Stomach smooth muscle (tissue), 2 donors: Measurements from ENCODE around the gene ACTRT2.

Experiments
- H3K27ac ChIP-seq: one replicate; pipeline ENCODE4 v1.7.0; 2013; ENCODE audit warnings: mild to moderate bottlenecking, low read length, inconsistent platforms
- H3K27me3 ChIP-seq, 2 donors: one replicate each; pipeline ENCODE4 v1.7.0; 2013; ENCODE audit warnings: low read length in 2 of 2; ENCODE audit not compliant: insufficient read depth in 2 of 2, control insufficient read depth in 1 of 2
- H3K36me3 ChIP-seq, 2 donors: one replicate each; pipeline ENCODE4 v1.7.0; 2013; ENCODE audit warnings: low read length in 2 of 2; ENCODE audit not compliant: control insufficient read depth in 2 of 2, insufficient read depth in 2 of 2
- H3K4me1 ChIP-seq: one replicate; pipeline ENCODE4 v1.7.0; 2013; ENCODE audit warnings: low read length; ENCODE audit not compliant: control insufficient read depth, insufficient read depth
- H3K4me3 ChIP-seq, 2 donors: one replicate each; pipeline ENCODE4 v1.7.0; 2013; ENCODE audit warnings: low read length in 2 of 2
- H3K9ac ChIP-seq, 2 donors: one replicate each; pipeline ENCODE4 v1.7.0; 2013; ENCODE audit warnings: low read length in 2 of 2, mild to moderate bottlenecking in 1 of 2
- H3K9me3 ChIP-seq, 2 donors: one replicate each; pipeline ENCODE4 v1.7.0; 2013; ENCODE audit warnings: low read length in 2 of 2; ENCODE audit not compliant: control insufficient read depth in 2 of 2
- donor health status: healthy.
- donor health status: Pancreatic carcinoma.

ACTRT2 gene

GRCh38 chr1:3034728-3035562 lies 13.7 kb downstream of the ACTRT2 start:
- H3K9me3 ChIP-seq = no peaks in the 10 kb centered on the region
- no peak overlapping the region for H3K9ac ChIP-seq
- H3K27ac ChIP-seq = no peak overlapping the region
- H3K4me1 ChIP-seq = peaks cover 2% of the 10 kb centered on the region
- no peaks in the 10 kb centered on the region for H3K36me3 ChIP-seq
- H3K4me3 ChIP-seq = no peak overlapping the region
- H3K27me3 ChIP-seq = peaks cover 27 to 29% of the 10 kb centered on the region in 2 donors

- H3K9ac ChIP-seq = no peak overlapping the region
- H3K4me1 ChIP-seq = peaks cover 2% of the 10 kb centered on the region
- no peaks in the 10 kb centered on the region for H3K9me3 ChIP-seq
- no peak overlapping the region for H3K27ac ChIP-seq
- peaks cover 26 to 27% of the 10 kb centered on the region in 2 donors for H3K27me3 ChIP-seq
- no peak overlapping the region for H3K4me3 ChIP-seq
- no peaks in the 10 kb centered on the region for H3K36me3 ChIP-seq
Measured at GRCh38 chr1:3035563-3036446, 14.5 kb downstream of the ACTRT2 start.

- Histone ChIP-seq H3K36me3 (no peaks in the 10 kb centered on the region), H3K4me3 (no peak overlapping the region), H3K4me1 (peaks cover 2% of the 10 kb centered on the region), H3K27ac (no peak overlapping the region), H3K27me3 (peaks cover 22 to 26% of the 10 kb centered on the region in 2 donors), H3K9ac (no peak overlapping the region), H3K9me3 (no peaks in the 10 kb centered on the region)
Measured at GRCh38 chr1:3036447-3037280, 15.4 kb downstream of the ACTRT2 start.

GRCh38 chr1:3037281-3038040 lies 16.2 kb downstream of the ACTRT2 start:
- Histone ChIP-seq H3K9ac (no peak overlapping the region), H3K4me1 (peaks cover 2% of the 10 kb centered on the region), H3K9me3 (no peaks in the 10 kb centered on the region), H3K36me3 (no peaks in the 10 kb centered on the region), H3K27ac (no peak overlapping the region), H3K4me3 (no peak overlapping the region), H3K27me3 (peaks cover 15 to 26% of the 10 kb centered on the region in 2 donors)

GRCh38 chr1:3038113-3038551 lies 16.9 kb downstream of the ACTRT2 start:
- Histone ChIP-seq H3K27ac (no peak overlapping the region), H3K9ac (no peak overlapping the region), H3K36me3 (no peaks in the 10 kb centered on the region), H3K4me1 (peaks cover 2% of the 10 kb centered on the region), H3K4me3 (no peak overlapping the region), H3K9me3 (no peaks in the 10 kb centered on the region), H3K27me3 (peaks cover 15 to 26% of the 10 kb centered on the region in 2 donors)

GRCh38 chr1:3038571-3039181 lies 17.4 kb downstream of the ACTRT2 start:
- Histone ChIP-seq H3K36me3 (no peaks in the 10 kb centered on the region), H3K4me3 (no peak overlapping the region), H3K4me1 (peaks cover 2% of the 10 kb centered on the region), H3K27ac (no peak overlapping the region), H3K9me3 (no peaks in the 10 kb centered on the region), H3K27me3 (peaks cover 17 to 27% of the 10 kb centered on the region in 2 donors), H3K9ac (no peak overlapping the region)

GRCh38 chr1:3040004-3040403 lies 18.7 kb downstream of the ACTRT2 start:
- Histone ChIP-seq H3K4me1 (peaks cover 2% of the 10 kb centered on the region), H3K9me3 (no peaks in the 10 kb centered on the region), H3K4me3 (no peak overlapping the region), H3K9ac (no peak overlapping the region), H3K27ac (no peak overlapping the region), H3K27me3 (peaks cover 21 to 34% of the 10 kb centered on the region in 2 donors), H3K36me3 (no peaks in the 10 kb centered on the region)

- H3K27ac ChIP-seq = no peak overlapping the region
- H3K4me3 ChIP-seq = no peak overlapping the region
- H3K9me3 ChIP-seq = no peaks in the 10 kb centered on the region
- no peak overlapping the region for H3K9ac ChIP-seq
- H3K36me3 ChIP-seq = no peaks in the 10 kb centered on the region
- peaks cover 20 to 29% of the 10 kb centered on the region in 2 donors for H3K27me3 ChIP-seq
- H3K4me1 ChIP-seq = peaks cover 2% of the 10 kb centered on the region
Measured at GRCh38 chr1:3042481-3042880, 21.2 kb downstream of the ACTRT2 start.

GRCh38 chr1:3049164-3049563 lies 27.9 kb downstream of the ACTRT2 start:
- Histone ChIP-seq H3K27me3 (peaks cover 17 to 20% of the 10 kb centered on the region in 2 donors), H3K9ac (no peak overlapping the region), H3K4me3 (no peak overlapping the region), H3K9me3 (peaks cover 0 to 3% of the 10 kb centered on the region in 2 donors), H3K4me1 (no peaks in the 10 kb centered on the region), H3K36me3 (no peaks in the 10 kb centered on the region), H3K27ac (no peak overlapping the region)
